IMR-90 (cell line): ENCODE data around the gene SAMD9. TPM values are rescaled to one million over a fixed set of nuclear protein-coding genes. Genes with fewer than 3 reads are reported as not detected.

Source experiments
- ATAC-seq: fragments of 200-7000 bp; cut with Tn5 transposase; 2 replicates; pipeline ENCODE4 v1.9.1; 2020; ENCODE audit warnings: low read depth, mild to moderate bottlenecking, moderate library complexity
- BruUV-seq: library from RNA; stranded (reverse); fragments of 400-500 nt; replicated peaks from 2 replicates; lab custom pipeline; 2021; lab: Mats Ljungman, UMichigan
- CTCF ChIA-PET: fragments of 300-600 bp; formaldehyde crosslinking; extraction: SDS; loops from one replicate; lab custom pipeline; 2021; ENCODE audit warnings: antibody characterized with exemption; lab: Yijun Ruan, JAX
- POLR2A ChIA-PET: fragments of 300-600 bp; sonication (Branson Sonifier 250); formaldehyde crosslinking; loops from one replicate; lab custom pipeline; 2022; ENCODE audit warnings: antibody characterized with exemption; ENCODE audit not compliant: unreplicated experiment; lab: Charles Lee
- DNase-seq: peaks from one replicate; pipeline ENCODE4 v3.0.0; 2013
- H2AFZ ChIP-seq: replicated peaks from 2 replicates; pipeline ENCODE3; 2013; ENCODE audit warnings: low read length, mild to moderate bottlenecking; ENCODE audit not compliant: poor library complexity
- H2AK5ac ChIP-seq: 2 replicates; pipeline ENCODE4 v1.6.1; 2013; ENCODE audit warnings: low read depth, low read length, inconsistent platforms
- H2AK9ac ChIP-seq: replicated peaks from 2 replicates; pipeline ENCODE3; 2013; ENCODE audit warnings: mild to moderate bottlenecking, low read depth, low read length, moderate library complexity; ENCODE audit not compliant: poor library complexity
- H2BK120ac ChIP-seq: 2 replicates; pipeline ENCODE4 v1.6.1; 2013; ENCODE audit warnings: low read depth, low read length, inconsistent platforms
- H2BK15ac ChIP-seq: 3 replicates; pipeline ENCODE4 v1.6.1; 2013; ENCODE audit warnings: low read depth, low read length, inconsistent platforms
- H2BK20ac ChIP-seq: 2 replicates; pipeline ENCODE4 v1.6.1; 2013; ENCODE audit warnings: low read depth, mild to moderate bottlenecking, inconsistent platforms, low read length, moderate library complexity
- H2BK5ac ChIP-seq: 2 replicates; pipeline ENCODE4 v1.6.1; 2013; ENCODE audit warnings: mild to moderate bottlenecking, low read depth, low read length, inconsistent platforms; ENCODE audit not compliant: poor library complexity, severe bottlenecking
- H3K14ac ChIP-seq: replicated peaks from 2 replicates; pipeline ENCODE4 v1.6.1; 2013; ENCODE audit warnings: low read depth, low read length, inconsistent platforms
- H3K18ac ChIP-seq: 2 replicates; pipeline ENCODE4 v1.6.1; 2013; ENCODE audit warnings: low read depth, low read length, control low read depth
- H3K23ac ChIP-seq: 2 replicates; pipeline ENCODE4 v1.6.1; 2013; ENCODE audit warnings: low read depth, low read length, inconsistent platforms
- H3K27ac ChIP-seq: 2 replicates; pipeline ENCODE4 v1.5.1; 2013; ENCODE audit warnings: mild to moderate bottlenecking, control low read depth, low read length; ENCODE audit not compliant: insufficient read depth
- H3K27me3 ChIP-seq: 2 replicates; pipeline ENCODE4 v1.6.1; 2013; ENCODE audit warnings: low read length; ENCODE audit not compliant: control insufficient read depth, insufficient read depth
- H3K36me3 ChIP-seq: 2 replicates; pipeline ENCODE4 v1.6.1; 2013; ENCODE audit warnings: low read length, mixed read lengths; ENCODE audit not compliant: control insufficient read depth, insufficient read depth
- H3K4ac ChIP-seq: 2 replicates; pipeline ENCODE4 v1.6.1; 2013; ENCODE audit warnings: low read depth, low read length, inconsistent platforms
- H3K4me1 ChIP-seq: 2 replicates; pipeline ENCODE4 v1.6.1; 2013; ENCODE audit warnings: low read length, mixed read lengths; ENCODE audit not compliant: control insufficient read depth, insufficient read depth
- H3K4me2 ChIP-seq: 2 replicates; pipeline ENCODE4 v1.6.1; 2013; ENCODE audit warnings: low read depth, mild to moderate bottlenecking, control low read depth, low read length, moderate library complexity
- H3K4me3 ChIP-seq: 2 replicates; pipeline ENCODE4 v1.5.1; 2013; ENCODE audit warnings: low read depth, mild to moderate bottlenecking, control low read depth, low read length, moderate library complexity; ENCODE audit not compliant: insufficient read depth
- H3K56ac ChIP-seq: 2 replicates; pipeline ENCODE4 v1.6.1; 2013; ENCODE audit warnings: low read length, inconsistent platforms; ENCODE audit not compliant: insufficient read depth; ENCODE audit errors: extremely low read depth
- H3K79me1 ChIP-seq, 2 experiments: 2 replicates each; pipeline ENCODE4 v1.6.1; 2013; ENCODE audit warnings: low read length in 2 of 2, inconsistent platforms in 1 of 2, low read depth in 1 of 2
- H3K9ac ChIP-seq: 2 replicates; pipeline ENCODE4 v1.6.1; 2013; ENCODE audit warnings: low read depth, low read length, control low read depth
- H3K9me1 ChIP-seq: 2 replicates; pipeline ENCODE4 v1.6.1; 2013; ENCODE audit warnings: low read length, inconsistent platforms; ENCODE audit not compliant: insufficient read depth
- H3K9me3 ChIP-seq: 2 replicates; pipeline ENCODE4 v1.6.1; 2013; ENCODE audit warnings: low read length; ENCODE audit not compliant: control insufficient read depth, insufficient read depth
- H4K20me1 ChIP-seq: 2 replicates; pipeline ENCODE4 v1.6.1; 2013; ENCODE audit warnings: low read length, inconsistent platforms; ENCODE audit not compliant: insufficient read depth
- H4K5ac ChIP-seq: 2 replicates; pipeline ENCODE4 v1.6.1; 2013; ENCODE audit warnings: mild to moderate bottlenecking, low read depth, low read length, control low read depth
- H4K8ac ChIP-seq, 2 experiments: 2 replicates each; pipeline ENCODE4 v1.6.1; 2013; ENCODE audit warnings: low read depth in 2 of 2, low read length in 2 of 2, control low read depth in 1 of 2, inconsistent platforms in 1 of 2
- H4K91ac ChIP-seq: 2 replicates; pipeline ENCODE4 v1.6.1; 2013; ENCODE audit warnings: low read depth, low read length, inconsistent platforms; ENCODE audit not compliant: insufficient read depth
- CHD1 ChIP-seq: IDR thresholded peaks from 2 replicates; pipeline ENCODE4 v1.6.1; 2012; ENCODE audit warnings: low read depth, low read length, improper control_type of control experiment
- MXI1 ChIP-seq: IDR thresholded peaks from 2 replicates; pipeline ENCODE4 v1.6.1; 2012; ENCODE audit warnings: low read depth, mild to moderate bottlenecking, low read length, moderate library complexity, borderline replicate concordance
- NFE2L2 ChIP-seq: fragments of 150-350 bp; IDR thresholded peaks from 2 replicates; pipeline ENCODE4 v1.6.1; 2016; ENCODE audit warnings: low read depth, mild to moderate bottlenecking, low read length
- POLR2A ChIP-seq: IDR thresholded peaks from 2 replicates; pipeline ENCODE4 v1.6.1; 2012; ENCODE audit warnings: mild to moderate bottlenecking, low read depth, low read length
- WGBS, 2 experiments: methylation state at CpG; one replicate each; pipeline versions ENCODE4 v1.1.5 to v1.1.7; 2013; ENCODE audit warnings: missing lambda C conversion rate in 2 of 2; ENCODE audit not compliant: insufficient read length in 1 of 2; ENCODE audit errors: extremely low coverage in 2 of 2; 5-methylcytosine and 5-hydroxymethylcytosine counted together
- dilution Hi-C: fragments of 300-500 bp; cut with HindIII; formaldehyde crosslinking; loops from one replicate; pipeline ENCODE4 v1.14.3; 2018; ENCODE audit warnings: low sequenced_read_pairs; ENCODE audit not compliant: unreplicated experiment
- in situ Hi-C: fragments of 300-500 bp; cut with MboI; formaldehyde crosslinking; loops from 3 replicates; pipeline ENCODE4 v1.14.3; 2019; ENCODE audit warnings: low sequenced_read_pairs, inconsistent platforms, mixed read lengths
- intact Hi-C: fragments of 100-400 bp; cut with micrococcal nuclease; formaldehyde crosslinking; loops from 2 replicates; pipeline ENCODE4 v1.10.0; 2022
- polyA plus RNA-seq, 3 experiments: library from polyadenylated mRNA; depleted of rRNA; stranded (reverse); fragments of >200 nt; gene quantifications; 2 replicates each; pipeline ENCODE4 v1.2.3, GENCODE V29; 2012; ENCODE audit warnings: low replicate concordance in 1 of 3
- total RNA-seq: library from RNA; depleted of rRNA; stranded (reverse); fragments of >200 nt; gene quantifications from 2 replicates; pipeline ENCODE4 v1.2.3, GENCODE V29; 2012

SAMD9 gene
- total and polyA plus RNA-seq, 2 of the 4 experiments (the other 2 are of a cell fraction) = 1.9 to 9.5 TPM

DNA sequence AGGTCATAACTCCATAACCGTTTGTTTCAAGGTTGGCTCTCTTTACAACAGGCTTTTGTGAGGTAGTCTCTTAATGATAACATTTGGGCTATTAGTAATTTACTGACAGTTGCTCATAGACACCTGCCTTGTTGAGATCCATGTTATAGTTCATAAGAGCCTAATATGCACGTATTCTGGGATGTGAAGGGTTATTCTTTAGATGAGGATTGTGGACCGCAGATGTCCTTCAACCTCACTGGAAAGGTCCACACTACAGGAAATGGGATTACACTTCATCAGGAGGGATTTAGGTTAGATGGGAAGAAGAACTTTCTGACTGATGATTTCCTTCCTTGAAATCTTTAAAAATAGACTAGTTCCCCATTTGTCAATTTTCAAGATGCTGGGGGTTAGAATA is 62.8 kb downstream of the SAMD9 start:
- peaks cover 2% of the 10 kb centered on the region; the same call in 1 of the 2 replicates for H3K9me1 ChIP-seq
- H2BK15ac ChIP-seq = peak overlapping the region; percentile 79; the same call in 2 of the 3 replicates
- H3K9ac ChIP-seq = no peak overlapping the region
- no peak overlapping the region for H3K4me2 ChIP-seq
- H2BK120ac ChIP-seq = peak overlapping the region; percentile 76
- ChIA-PET CTCF (no interaction called here), POLR2A (no interaction called here)
- H2AFZ ChIP-seq = no peak overlapping the region
- TF ChIP-seq NFE2L2 (no peak), CHD1 (no peak), POLR2A (no peak), MXI1 (no peak)
- DNase-seq = no peak
- H4K20me1 ChIP-seq = no peaks in the 10 kb centered on the region
- 0 out of 2 replicates have a peak overlapping the region, but pooled peaks have one; percentile 1 for H2AK5ac ChIP-seq
- H3K36me3 ChIP-seq = no peaks in the 10 kb centered on the region
- no peak overlapping the region for H4K5ac ChIP-seq
- no peak overlapping the region for H2AK9ac ChIP-seq
- no peak overlapping the region for H3K27ac ChIP-seq
- H2BK20ac ChIP-seq = peak overlapping the region; percentile 77
- peak overlapping the region; percentile 27; the same call in 1 of the 2 replicates for H3K18ac ChIP-seq
- peak overlapping the region; percentile 24 for H2BK5ac ChIP-seq
- H3K56ac ChIP-seq = no peak overlapping the region
- H3K14ac ChIP-seq = no peak overlapping the region
- H3K27me3 ChIP-seq = no peaks in the 10 kb centered on the region; the same call in 1 of the 2 replicates
- H4K91ac ChIP-seq = peak overlapping the region; percentile 20; the same call in 1 of the 2 replicates
- in situ Hi-C loops = loop anchor here (5.0 kb wide), 3 partner anchors 223 to 433 kb away; no protein-coding TSS in a partner anchor
- ATAC-seq = no peak
- H3K4me1 ChIP-seq = no peaks in the 10 kb centered on the region
- no peak overlapping the region for H3K4me3 ChIP-seq
- H3K4ac ChIP-seq = 0 out of 2 replicates have a peak overlapping the region, but pooled peaks have one; percentile 1
- intact Hi-C loops = loop anchor here (1.0 to 10.0 kb wide), 5 partner anchors 66 to 528 kb away; partner anchors contain the start of genes PEX1 and RBM48
- H3K23ac ChIP-seq = 0 out of 2 replicates have a peak overlapping the region, but pooled peaks have one; percentile 71
- no TSS peak for BruUV-seq
- peak overlapping the region in 1 of 2 experiments; percentile 62; a peak in 1 of 4 replicates for H4K8ac ChIP-seq
- peaks cover 0 to 4% of the 10 kb centered on the region in 2 experiments; a peak in 2 of 4 replicates for H3K79me1 ChIP-seq
- WGBS, 2 experiments = no CpG with 5 or more reads among the region's 3 CpGs
- no peaks in the 10 kb centered on the region for H3K9me3 ChIP-seq
- dilution Hi-C loops = no loop called here
